Keratinocyte (primary cell): Measurements from ENCODE around the gene RARRES1. TPM values are rescaled to one million over a fixed set of nuclear protein-coding genes. Genes with fewer than 3 reads are reported as not detected.

ENCODE experiments used
- DNase-seq: peaks from one replicate; pipeline ENCODE4 v3.0.0-alpha.2; 2011; ENCODE audit warnings: low read depth, missing footprints, low spot score
- FAIRE-seq: peaks from 2 replicates; lab custom pipeline; 2011; peaks lifted over from hg19 to GRCh38; lab: Jason Lieb, UNC
- H2AFZ ChIP-seq: 2 replicates; pipeline ENCODE4 v1.6.0; 2012; ENCODE audit warnings: low read length, control low read depth, inconsistent platforms; ENCODE audit not compliant: control insufficient read depth
- H3K27ac ChIP-seq: 2 replicates; pipeline ENCODE4 v1.5.1; 2011; ENCODE audit warnings: low read length; ENCODE audit not compliant: control insufficient read depth, insufficient read depth
- H3K27me3 ChIP-seq: 3 replicates; pipeline ENCODE4 v1.6.0; 2011; ENCODE audit warnings: low read length; ENCODE audit not compliant: control insufficient read depth, insufficient read depth; ENCODE audit errors: extremely low read depth
- H3K36me3 ChIP-seq, 2 experiments: 2 replicates in 1 of 2; 3 replicates in 1 of 2; pipeline ENCODE4 v1.5.1; 2011; ENCODE audit warnings: low read length in 2 of 2, mild to moderate bottlenecking in 1 of 2; ENCODE audit not compliant: control insufficient read depth in 2 of 2, insufficient read depth in 2 of 2; ENCODE audit errors: extremely low read depth in 1 of 2
- H3K4me1 ChIP-seq: 3 replicates; pipeline ENCODE4 v1.5.1; 2011; ENCODE audit warnings: low read length; ENCODE audit not compliant: control insufficient read depth, insufficient read depth; ENCODE audit errors: extremely low read depth
- H3K4me2 ChIP-seq: 3 replicates; pipeline ENCODE4 v1.6.0; 2011; ENCODE audit warnings: low read depth, low read length; ENCODE audit not compliant: control insufficient read depth, insufficient read depth; ENCODE audit errors: extremely low read depth
- H3K4me3 ChIP-seq, 3 experiments: fragments of 200-600 bp in 1 of 3; sonication (generic) in 1 of 3; 2 replicates in 2 of 3; 3 replicates in 1 of 3; pipeline ENCODE4 v1.5.1; 2011 to 2016; ENCODE audit warnings: low read length in 3 of 3, mild to moderate bottlenecking in 3 of 3, control low read depth in 2 of 3, inconsistent platforms in 1 of 3, low read depth in 1 of 3, mixed read lengths in 1 of 3, mixed run types in 1 of 3, moderate library complexity in 1 of 3; ENCODE audit not compliant: control insufficient read depth in 2 of 3, insufficient read depth in 2 of 3; ENCODE audit errors: extremely low read depth in 1 of 3
- H3K79me2 ChIP-seq: 2 replicates; pipeline ENCODE4 v1.6.0; 2012; ENCODE audit warnings: low read length; ENCODE audit not compliant: control insufficient read depth, insufficient read depth
- H3K9ac ChIP-seq: 3 replicates; pipeline ENCODE4 v1.6.0; 2011; ENCODE audit warnings: low read length; ENCODE audit not compliant: control insufficient read depth, insufficient read depth; ENCODE audit errors: extremely low read depth
- H3K9me1 ChIP-seq: 3 replicates; pipeline ENCODE4 v1.6.0; 2011; ENCODE audit warnings: low read length; ENCODE audit not compliant: control insufficient read depth, insufficient read depth; ENCODE audit errors: extremely low read depth
- H3K9me3 ChIP-seq: 2 replicates; pipeline ENCODE4 v1.5.1; 2012; ENCODE audit warnings: low read depth, low read length; ENCODE audit not compliant: control insufficient read depth
- H4K20me1 ChIP-seq: 3 replicates; pipeline ENCODE4 v1.6.0; 2011; ENCODE audit warnings: low read length; ENCODE audit not compliant: control insufficient read depth, insufficient read depth; ENCODE audit errors: extremely low read depth
- CTCF ChIP-seq, 3 experiments: IDR thresholded peaks in 1 of 3; conservative IDR thresholded peaks in 1 of 3; optimal IDR thresholded peaks in 1 of 3; 2 replicates in 2 of 3; 3 replicates in 1 of 3; pipeline versions ENCODE3 to v1.5.1; 2011; ENCODE audit warnings: low read length in 3 of 3, mild to moderate bottlenecking in 3 of 3, moderate library complexity in 2 of 3, control low read depth in 1 of 3, inconsistent platforms in 1 of 3; ENCODE audit not compliant: insufficient read depth in 2 of 3; ENCODE audit errors: extremely low read depth in 1 of 3
- EZH2 ChIP-seq: IDR thresholded peaks from one replicate; pipeline ENCODE4 v1.6.1; 2012; ENCODE audit warnings: inconsistent platforms, mild to moderate bottlenecking, low read length, moderate library complexity
- dilution Hi-C: fragments of 300-500 bp; cut with MboI; formaldehyde crosslinking; loops from one replicate; pipeline ENCODE4 v1.7.0; 2020; ENCODE audit warnings: low sequenced_read_pairs; ENCODE audit not compliant: extremely low pct_ligation_motif_present
- polyA plus RNA-seq, 5 experiments: library from polyadenylated mRNA; depleted of rRNA in 3 of 5; stranded (reverse) in 3 of 5; stranded (forward) in 1 of 5; unstranded in 1 of 5; fragments of >200 nt; gene quantifications; 1 replicate in 1 of 5; 2 replicates in 3 of 5; 3 replicates in 1 of 5; pipeline versions ENCODE4 v1.2.1 to v1.2.3, GENCODE V29; 2011 to 2012; ENCODE audit warnings: missing spikeins in 2 of 5, low read depth in 1 of 5, low replicate concordance in 1 of 5

RARRES1 gene
- polyA plus RNA-seq, 1 donor (not counting 4 experiments of a cell fraction or from before 2014, with no cell fraction given): not detected

GRCh38 chr3:158683230-158683962 is 48.9 kb downstream of the RARRES1 start:
- FAIRE-seq (no peak), DNase-seq (no peak)
- no peaks in the 10 kb centered on the region for H3K9me3 ChIP-seq
- peaks cover 0 to 6% of the 10 kb centered on the region in 2 experiments for H3K36me3 ChIP-seq
- no peaks in the 10 kb centered on the region for H3K9me1 ChIP-seq
- H3K4me3 ChIP-seq: no peak overlapping the region
- dilution Hi-C loops: no loop called here
- H3K79me2 ChIP-seq: no peaks in the 10 kb centered on the region
- H3K27ac ChIP-seq: no peak overlapping the region
- H3K9ac ChIP-seq: no peak overlapping the region
- no peaks in the 10 kb centered on the region for H3K4me1 ChIP-seq
- H4K20me1 ChIP-seq: no peaks in the 10 kb centered on the region
- TF ChIP-seq EZH2 (no peak), CTCF (optimal IDR thresholded peaks at IDR 0.05 in 1 of 3, IDR thresholded peaks at IDR 0.05 in 1 of 3, conservative IDR thresholded peaks at IDR 0.05 in 1 of 3; ENCODE audit: extremely low read depth in 1 of 3, insufficient read depth in 2 of 3, low read length in 3 of 3) (no peak)
- H3K4me2 ChIP-seq: no peak overlapping the region
- H2AFZ ChIP-seq: no peak overlapping the region
- H3K27me3 ChIP-seq: no peaks in the 10 kb centered on the region

DNA sequence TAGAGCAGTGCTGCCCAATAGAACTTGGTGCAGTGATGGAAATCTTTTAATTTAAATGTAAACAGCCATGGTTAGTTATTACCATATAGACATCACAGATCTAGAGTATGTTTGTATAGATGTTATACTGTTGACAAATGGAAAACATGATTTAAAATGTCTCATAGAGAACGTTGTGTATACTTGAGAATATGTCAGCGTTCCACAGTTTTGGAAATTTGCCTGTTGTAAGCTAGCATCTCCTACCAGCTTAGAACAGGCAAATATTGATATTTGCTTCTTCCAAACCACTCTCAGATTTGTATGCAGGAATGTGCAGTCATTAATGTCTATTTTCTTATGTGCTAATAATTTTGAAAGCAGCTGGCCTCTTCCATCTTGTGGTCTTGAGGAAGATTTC is 51.4 kb downstream of the RARRES1 start:
- Histone ChIP-seq H3K4me1 (no peaks in the 10 kb centered on the region), H3K9me1 (no peaks in the 10 kb centered on the region), H4K20me1 (no peaks in the 10 kb centered on the region), H3K4me3 (no peak overlapping the region), H3K9ac (no peak overlapping the region), H3K79me2 (no peaks in the 10 kb centered on the region), H3K27me3 (no peaks in the 10 kb centered on the region), H3K36me3 (peaks cover 0 to 5% of the 10 kb centered on the region in 2 experiments), H3K4me2 (no peak overlapping the region), H3K9me3 (no peaks in the 10 kb centered on the region), H2AFZ (no peak overlapping the region), H3K27ac (no peak overlapping the region)
- TF ChIP-seq EZH2: no peak
- no peak for DNase-seq
- dilution Hi-C loops: no loop called here
- no peak for FAIRE-seq
